ENCODE measurements around the gene PRORP. TPM values are rescaled to one million over a fixed set of nuclear protein-coding genes. Genes with fewer than 3 reads are reported as not detected.
"Not testable (repeated sequence)": the region's sequence is repeated elsewhere in the genome, so short reads cannot be mapped to it uniquely, and the experiment has no call there.

PRORP gene
- total and polyA plus RNA-seq, 2 donors (not counting 3 experiments of a cell fraction or from before 2014, with no cell fraction given): 28.8 to 36.9 TPM

DNA sequence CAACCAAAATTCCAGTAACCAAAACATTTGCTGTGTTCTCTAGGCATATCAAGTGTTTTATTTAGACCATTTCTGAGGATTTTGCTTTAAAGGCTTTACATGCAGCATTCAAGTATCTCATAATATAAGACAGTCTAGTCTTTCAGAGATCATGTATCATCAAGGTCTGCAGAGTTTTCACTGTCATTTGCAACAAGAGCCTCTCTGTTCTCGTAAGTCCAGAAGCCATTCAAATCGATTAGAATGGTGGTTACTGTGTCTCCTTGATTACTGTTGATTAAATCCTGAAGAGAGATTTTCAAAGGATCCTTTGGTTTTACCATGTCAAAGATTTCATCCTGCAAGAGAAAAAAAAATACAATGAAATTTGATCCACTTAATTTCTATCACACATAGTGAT lies 36.9 kb upstream of the PRORP start:
- H3K9me3 ChIP-seq (replicated peaks; ENCODE audit: control insufficient read depth, insufficient read depth, low read length): no peaks in the 10 kb centered on the region
- H3K9ac ChIP-seq (replicated peaks; ENCODE audit: extremely low read depth, insufficient read depth, low read length): no peak overlapping the region
- no peaks in the 10 kb centered on the region for H3K4me1 ChIP-seq (ENCODE audit: control insufficient read depth, extremely low read depth, insufficient read depth, low read length)
- POLR2A ChIA-PET: no interaction called here
- H4K20me1 ChIP-seq (replicated peaks; ENCODE audit: control insufficient read depth, extremely low read depth, insufficient read depth, low read length): no peaks in the 10 kb centered on the region
- H3K27me3 ChIP-seq (ENCODE audit: control insufficient read depth in 2 of 2, insufficient read depth in 2 of 2, low read length in 2 of 2): no peaks in the 10 kb centered on the region
- DNase-seq (ENCODE audit: low read depth, low spot score): no peak
- intact Hi-C loops (cut with micrococcal nuclease): no loop called here
- H2AFZ ChIP-seq (ENCODE audit: low read depth, low read length): no peak overlapping the region
- TF ChIP-seq JUN (IDR thresholded peaks at IDR 0.05; ENCODE audit: borderline replicate concordance, insufficient read depth, insufficient read length, low read depth) (no peak), EZH2 (IDR thresholded peaks at IDR 0.05; ENCODE audit: borderline replicate concordance, low read depth, low read length, severe bottlenecking) (no peak)
- TF ChIP-seq, protein P1, sequence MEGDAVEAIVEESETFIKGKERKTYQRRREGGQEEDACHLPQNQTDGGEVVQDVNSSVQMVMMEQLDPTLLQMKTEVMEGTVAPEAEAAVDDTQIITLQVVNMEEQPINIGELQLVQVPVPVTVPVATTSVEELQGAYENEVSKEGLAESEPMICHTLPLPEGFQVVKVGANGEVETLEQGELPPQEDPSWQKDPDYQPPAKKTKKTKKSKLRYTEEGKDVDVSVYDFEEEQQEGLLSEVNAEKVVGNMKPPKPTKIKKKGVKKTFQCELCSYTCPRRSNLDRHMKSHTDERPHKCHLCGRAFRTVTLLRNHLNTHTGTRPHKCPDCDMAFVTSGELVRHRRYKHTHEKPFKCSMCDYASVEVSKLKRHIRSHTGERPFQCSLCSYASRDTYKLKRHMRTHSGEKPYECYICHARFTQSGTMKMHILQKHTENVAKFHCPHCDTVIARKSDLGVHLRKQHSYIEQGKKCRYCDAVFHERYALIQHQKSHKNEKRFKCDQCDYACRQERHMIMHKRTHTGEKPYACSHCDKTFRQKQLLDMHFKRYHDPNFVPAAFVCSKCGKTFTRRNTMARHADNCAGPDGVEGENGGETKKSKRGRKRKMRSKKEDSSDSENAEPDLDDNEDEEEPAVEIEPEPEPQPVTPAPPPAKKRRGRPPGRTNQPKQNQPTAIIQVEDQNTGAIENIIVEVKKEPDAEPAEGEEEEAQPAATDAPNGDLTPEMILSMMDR (IDR thresholded peaks at IDR 0.05; ENCODE audit: extremely low read depth in 1 of 2, insufficient read depth in 1 of 2, low read depth in 1 of 2, low read length in 2 of 2): no peak
- TF ChIP-seq, protein P2, sequence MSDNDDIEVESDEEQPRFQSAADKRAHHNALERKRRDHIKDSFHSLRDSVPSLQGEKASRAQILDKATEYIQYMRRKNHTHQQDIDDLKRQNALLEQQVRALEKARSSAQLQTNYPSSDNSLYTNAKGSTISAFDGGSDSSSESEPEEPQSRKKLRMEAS (IDR thresholded peaks at IDR 0.05; ENCODE audit: insufficient read depth, insufficient read length): no peak
- H3K36me3 ChIP-seq (ENCODE audit: control insufficient read depth in 2 of 2, extremely low read depth in 1 of 2, insufficient read depth in 2 of 2, low read length in 2 of 2): peaks cover 4% of the 10 kb centered on the region in 2 experiments
- CTCF ChIA-PET: no interaction called here
- H3K79me2 ChIP-seq (ENCODE audit: control insufficient read depth, insufficient read depth, low read length): no peaks in the 10 kb centered on the region
- no peak for FAIRE-seq
- H3K4me3 ChIP-seq (replicated peaks in 1 of 3; ENCODE audit: insufficient read depth in 1 of 3, low read depth in 1 of 3, low read length in 3 of 3): no peak overlapping the region
- H3K4me2 ChIP-seq (ENCODE audit: insufficient read depth, low read length): no peak overlapping the region
- no peak overlapping the region for H3K27ac ChIP-seq (ENCODE audit: insufficient read depth, low read depth, low read length)
- H3K9me1 ChIP-seq (replicated peaks; ENCODE audit: control insufficient read depth, extremely low read depth, insufficient read depth, low read length): no peaks in the 10 kb centered on the region
- BruUV-seq (replicated peaks): no TSS peak
- dilution Hi-C loops (cut with MboI; ENCODE audit: extremely low pct_ligation_motif_present, low sequenced_read_pairs): no loop called here

DNA sequence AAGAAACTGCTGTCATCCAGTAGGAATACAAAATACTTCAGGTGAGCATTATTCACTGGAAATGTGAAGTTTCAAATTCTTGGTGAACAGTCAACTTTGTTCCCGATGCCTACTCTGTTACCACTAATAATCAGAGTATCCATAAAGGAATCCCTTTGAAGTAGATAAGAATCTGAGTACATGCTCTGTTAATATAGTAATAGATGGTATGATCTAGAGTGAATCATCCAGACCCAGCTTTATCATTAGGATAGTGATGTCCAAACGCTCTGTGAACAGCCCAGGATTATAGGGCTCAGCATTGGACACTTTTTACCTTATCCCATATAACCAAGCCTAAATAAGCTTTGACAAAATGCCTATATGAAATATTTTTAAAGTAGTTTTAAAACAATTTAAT lies 33.8 kb upstream of the PRORP start:
- no peaks in the 10 kb centered on the region for H3K27me3 ChIP-seq (ENCODE audit: control insufficient read depth in 2 of 2, insufficient read depth in 2 of 2, low read length in 2 of 2)
- no peaks in the 10 kb centered on the region for H3K4me1 ChIP-seq (ENCODE audit: control insufficient read depth, extremely low read depth, insufficient read depth, low read length)
- no peak overlapping the region for H3K9ac ChIP-seq (replicated peaks; ENCODE audit: extremely low read depth, insufficient read depth, low read length)
- no peaks in the 10 kb centered on the region for H3K9me3 ChIP-seq (replicated peaks; ENCODE audit: control insufficient read depth, insufficient read depth, low read length)
- no peak overlapping the region for H3K27ac ChIP-seq (ENCODE audit: insufficient read depth, low read depth, low read length)
- TF ChIP-seq POLR2AphosphoS5 (IDR thresholded peaks at IDR 0.05; ENCODE audit: insufficient read depth, low read depth, low read length) (no peak), EZH2 (IDR thresholded peaks at IDR 0.05; ENCODE audit: borderline replicate concordance, low read depth, low read length, severe bottlenecking) (no peak), JUN (IDR thresholded peaks at IDR 0.05; ENCODE audit: borderline replicate concordance, insufficient read depth, insufficient read length, low read depth) (no peak)
- H3K9me1 ChIP-seq (replicated peaks; ENCODE audit: control insufficient read depth, extremely low read depth, insufficient read depth, low read length): no peaks in the 10 kb centered on the region
- no peaks in the 10 kb centered on the region for H3K79me2 ChIP-seq (ENCODE audit: control insufficient read depth, insufficient read depth, low read length)
- H3K4me3 ChIP-seq (replicated peaks in 1 of 3; ENCODE audit: insufficient read depth in 1 of 3, low read depth in 1 of 3, low read length in 3 of 3): no peak overlapping the region
- no peaks in the 10 kb centered on the region for H4K20me1 ChIP-seq (replicated peaks; ENCODE audit: control insufficient read depth, extremely low read depth, insufficient read depth, low read length)
- FAIRE-seq (no peak), DNase-seq (ENCODE audit: low read depth, low spot score) (no peak)
- intact Hi-C loops (cut with micrococcal nuclease) (no loop called here), dilution Hi-C loops (cut with MboI; ENCODE audit: extremely low pct_ligation_motif_present, low sequenced_read_pairs) (no loop called here)
- no TSS peak for BruUV-seq (replicated peaks)
- no peak overlapping the region for H2AFZ ChIP-seq (ENCODE audit: low read depth, low read length)
- ChIA-PET POLR2A (no interaction called here), CTCF (interaction anchor here (1.1 kb wide), 1 partner anchor 12 kb away, joined by 3 read pairs; no protein-coding TSS in a partner anchor)
- peaks cover 4% of the 10 kb centered on the region in 2 experiments for H3K36me3 ChIP-seq (ENCODE audit: control insufficient read depth in 2 of 2, extremely low read depth in 1 of 2, insufficient read depth in 2 of 2, low read length in 2 of 2)
- H3K4me2 ChIP-seq (ENCODE audit: insufficient read depth, low read length): no peak overlapping the region

DNA sequence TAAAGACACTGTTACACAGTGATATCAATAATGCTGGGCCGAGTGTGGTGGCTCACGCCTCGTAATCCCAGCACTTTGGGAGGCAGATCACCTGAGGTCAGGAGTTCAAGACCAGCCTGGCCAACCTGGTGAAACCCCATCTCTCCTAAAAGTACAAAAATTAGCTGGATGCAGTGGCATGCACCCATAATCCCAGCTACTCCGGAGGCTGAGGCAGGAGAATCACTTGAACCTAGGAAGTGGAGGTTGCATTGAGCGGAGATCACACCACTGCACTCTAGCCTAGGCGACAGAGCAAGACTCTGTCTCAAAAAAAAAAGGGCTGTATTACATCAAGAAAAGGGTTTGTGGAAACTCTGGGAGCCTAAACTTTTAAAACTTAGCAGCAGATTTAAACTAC lies 27.7 kb upstream of the PRORP start:
- FAIRE-seq; H3K27me3 ChIP-seq (ENCODE audit: control insufficient read depth in 2 of 2, insufficient read depth in 2 of 2, low read length in 2 of 2); H2AFZ ChIP-seq (ENCODE audit: low read depth, low read length); H3K79me2 ChIP-seq (ENCODE audit: control insufficient read depth, insufficient read depth, low read length); BruUV-seq (replicated peaks); intact Hi-C loops (cut with micrococcal nuclease); H3K4me2 ChIP-seq (ENCODE audit: insufficient read depth, low read length); H3K9me1 ChIP-seq (replicated peaks; ENCODE audit: control insufficient read depth, extremely low read depth, insufficient read depth, low read length); H3K27ac ChIP-seq (ENCODE audit: insufficient read depth, low read depth, low read length); H3K4me1 ChIP-seq (ENCODE audit: control insufficient read depth, extremely low read depth, insufficient read depth, low read length); H3K4me3 ChIP-seq (replicated peaks in 1 of 3; ENCODE audit: insufficient read depth in 1 of 3, low read depth in 1 of 3, low read length in 3 of 3); DNase-seq (ENCODE audit: low read depth, low spot score); H4K20me1 ChIP-seq (replicated peaks; ENCODE audit: control insufficient read depth, extremely low read depth, insufficient read depth, low read length); POLR2A ChIA-PET; H3K9me3 ChIP-seq (replicated peaks; ENCODE audit: control insufficient read depth, insufficient read depth, low read length); dilution Hi-C loops (cut with MboI; ENCODE audit: extremely low pct_ligation_motif_present, low sequenced_read_pairs); H3K9ac ChIP-seq (replicated peaks; ENCODE audit: extremely low read depth, insufficient read depth, low read length): not testable (repeated sequence)
- CTCF ChIA-PET: interaction anchor here (1.1 to 1.9 kb wide), 2 partner anchors 13 to 327 kb away, joined by 3 to 4 read pairs; no protein-coding TSS in a partner anchor
- peaks cover 0 to 12% of the 10 kb centered on the region in 2 experiments for H3K36me3 ChIP-seq (ENCODE audit: control insufficient read depth in 2 of 2, extremely low read depth in 1 of 2, insufficient read depth in 2 of 2, low read length in 2 of 2)
